DLD1 (cell line): ENCODE results near the gene TACO1.

Experiments
- in situ Hi-C: cut with HindIII; loops from 2 replicates; pipeline ENCODE4 v1.10.0; 2017; ENCODE audit warnings: low sequenced_read_pairs

The TACO1 gene

DNA sequence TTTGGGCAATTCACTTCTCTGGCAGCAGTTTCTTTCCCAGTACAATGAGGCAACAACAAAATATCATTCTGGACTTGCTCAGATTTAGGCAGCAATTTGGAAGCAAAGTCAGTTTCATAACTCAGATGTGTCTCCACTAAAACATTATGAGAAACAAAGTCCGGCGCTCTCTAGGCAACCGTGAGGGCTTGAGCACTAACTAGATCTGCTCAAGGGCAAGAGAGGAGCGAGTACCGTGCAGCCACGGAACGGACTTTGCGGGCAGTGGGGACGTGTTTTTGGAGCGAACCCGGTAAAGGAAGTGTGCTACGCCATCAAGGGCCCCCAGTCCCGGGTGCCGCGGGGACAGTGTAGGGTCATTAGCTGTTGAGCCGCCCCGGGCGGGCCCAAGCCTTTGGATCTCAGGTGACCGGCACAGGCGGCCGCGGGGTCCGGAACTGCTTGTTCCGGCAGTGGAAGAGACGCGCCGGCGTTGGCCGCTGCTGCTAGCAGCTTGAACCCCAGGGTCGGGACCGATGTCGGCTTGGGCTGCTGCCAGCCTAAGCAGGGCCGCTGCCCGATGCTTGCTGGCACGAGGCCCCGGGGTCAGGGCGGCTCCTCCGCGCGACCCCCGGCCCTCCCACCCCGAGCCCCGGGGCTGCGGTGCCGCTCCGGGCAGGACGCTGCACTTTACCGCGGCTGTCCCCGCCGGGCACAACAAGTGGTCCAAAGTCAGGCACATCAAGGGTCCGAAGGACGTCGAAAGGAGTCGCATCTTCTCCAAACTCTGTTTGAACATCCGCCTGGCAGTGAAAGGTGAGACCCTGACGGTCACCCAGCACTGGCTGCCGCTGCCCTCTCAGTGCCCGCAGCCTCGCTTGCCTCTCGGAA, at the start of gene TACO1:
Gene TACO1 (plus strand): TSS at position 327 of the 870 bp plus-strand sequence. CDS start 189 bp downstream, at position 516.
- in situ Hi-C loops, result no loop called here

- in situ Hi-C loops, result no loop called here
Observed at GRCh38 chr17:63552211-63552610, 48.5 kb upstream of the TACO1 start.

GRCh38 chr17:63555500-63556156, 45.1 kb upstream of the TACO1 start:
- in situ Hi-C loops, result no loop called here

GRCh38 chr17:63557416-63557815, 43.3 kb upstream of the TACO1 start:
- in situ Hi-C loops, result no loop called here

- in situ Hi-C loops, result no loop called here
Observed at GRCh38 chr17:63558441-63558840, 42.3 kb upstream of the TACO1 start.

DNA sequence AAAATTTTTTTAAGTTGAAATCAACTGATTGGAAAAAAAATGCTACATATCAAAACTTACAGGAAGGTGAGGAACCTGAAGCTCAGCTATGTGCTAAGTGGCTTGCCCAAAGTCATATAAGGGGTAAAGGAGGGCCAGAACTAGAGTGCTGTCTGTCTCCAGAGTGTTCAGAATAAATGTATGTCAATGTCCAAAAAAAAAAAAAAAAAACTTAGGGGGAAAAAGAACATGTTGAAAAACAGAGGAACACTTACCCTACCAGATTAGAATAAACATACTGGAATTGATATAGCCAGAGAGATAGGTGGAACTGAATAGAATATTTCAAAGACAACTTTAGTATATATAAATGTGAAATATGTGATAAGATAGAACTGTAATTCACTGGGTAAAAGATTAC, 38.9 kb upstream of the TACO1 start:
- in situ Hi-C loops, result no loop called here

DNA sequence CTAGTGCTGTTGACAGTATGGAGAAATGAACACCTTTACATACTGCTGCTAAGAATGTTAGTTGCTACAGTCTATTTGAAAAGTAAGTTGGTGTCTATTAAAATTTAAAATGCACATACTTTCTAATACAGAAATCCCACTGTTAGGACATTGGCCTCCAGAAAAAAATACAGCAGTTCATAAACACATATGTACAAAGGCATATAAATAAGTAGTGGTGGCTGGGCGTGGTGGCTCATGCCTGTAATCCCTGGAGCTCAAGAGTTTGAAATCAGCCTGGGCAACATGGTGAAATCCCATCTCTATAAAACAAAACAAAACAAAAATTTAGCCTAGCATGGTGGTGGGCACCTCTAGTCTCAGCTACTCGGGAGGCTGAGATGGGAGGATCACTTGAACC, 37.4 kb upstream of the TACO1 start:
- in situ Hi-C loops, result no loop called here

DNA sequence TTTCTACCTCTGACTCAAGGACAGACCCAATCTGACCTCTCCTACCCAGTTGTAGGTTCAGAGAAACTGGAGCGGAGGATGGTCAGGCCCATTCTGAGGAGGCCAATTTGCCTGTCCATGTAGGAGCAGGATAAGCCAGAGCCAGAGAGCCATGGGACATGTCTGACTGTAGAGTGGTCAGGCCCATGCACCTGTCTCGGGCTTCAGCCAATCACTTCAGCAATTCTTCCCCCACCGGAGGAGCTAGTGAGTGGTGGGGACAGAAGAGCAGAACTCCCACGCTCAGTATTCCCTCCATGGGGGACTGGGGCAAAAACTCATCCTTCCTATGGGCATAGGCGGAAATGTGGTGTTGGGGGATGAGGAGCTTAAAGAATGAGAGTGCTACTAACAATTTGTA, 36.1 kb upstream of the TACO1 start:
- in situ Hi-C loops, result no loop called here

DNA sequence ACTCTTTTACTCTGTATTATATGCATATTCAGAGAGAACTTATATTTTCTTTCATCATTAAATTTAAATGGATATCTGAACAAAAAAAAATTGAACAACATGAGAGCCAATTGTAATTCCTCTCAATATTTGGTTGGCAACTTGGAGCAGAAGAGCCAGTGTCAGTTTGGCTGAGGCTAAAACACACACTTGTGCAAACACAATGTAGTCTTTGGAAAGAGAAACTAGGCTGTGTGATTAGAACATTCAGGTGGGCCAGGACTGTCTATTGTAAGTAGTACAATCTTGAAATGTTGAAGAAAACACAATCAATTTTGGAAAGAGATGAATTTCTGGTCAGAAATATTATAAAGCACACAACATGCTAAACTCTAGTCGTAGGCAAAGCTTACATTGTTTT, 33.5 kb upstream of the TACO1 start:
- in situ Hi-C loops, result no loop called here

DNA sequence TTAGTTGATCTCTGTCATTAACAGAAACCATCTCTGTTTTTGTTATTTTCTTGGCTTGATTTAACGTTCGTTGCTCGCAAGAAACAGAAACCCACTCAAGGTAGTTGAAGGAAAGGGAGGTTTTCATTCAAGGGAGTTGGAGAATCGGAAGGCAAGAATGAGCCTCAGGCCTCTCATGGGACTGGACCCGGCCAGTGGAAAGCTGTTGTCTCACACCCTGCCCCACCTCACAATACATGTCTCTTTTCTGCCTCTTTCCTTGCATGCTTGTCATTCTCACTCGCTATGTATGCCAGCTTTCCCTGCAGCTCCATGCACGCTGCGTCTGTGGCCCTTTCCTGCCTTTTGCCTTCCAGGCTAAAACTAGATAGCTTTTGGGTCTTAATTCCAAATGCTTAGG, 32.1 kb upstream of the TACO1 start:
- in situ Hi-C loops, result no loop called here

DNA sequence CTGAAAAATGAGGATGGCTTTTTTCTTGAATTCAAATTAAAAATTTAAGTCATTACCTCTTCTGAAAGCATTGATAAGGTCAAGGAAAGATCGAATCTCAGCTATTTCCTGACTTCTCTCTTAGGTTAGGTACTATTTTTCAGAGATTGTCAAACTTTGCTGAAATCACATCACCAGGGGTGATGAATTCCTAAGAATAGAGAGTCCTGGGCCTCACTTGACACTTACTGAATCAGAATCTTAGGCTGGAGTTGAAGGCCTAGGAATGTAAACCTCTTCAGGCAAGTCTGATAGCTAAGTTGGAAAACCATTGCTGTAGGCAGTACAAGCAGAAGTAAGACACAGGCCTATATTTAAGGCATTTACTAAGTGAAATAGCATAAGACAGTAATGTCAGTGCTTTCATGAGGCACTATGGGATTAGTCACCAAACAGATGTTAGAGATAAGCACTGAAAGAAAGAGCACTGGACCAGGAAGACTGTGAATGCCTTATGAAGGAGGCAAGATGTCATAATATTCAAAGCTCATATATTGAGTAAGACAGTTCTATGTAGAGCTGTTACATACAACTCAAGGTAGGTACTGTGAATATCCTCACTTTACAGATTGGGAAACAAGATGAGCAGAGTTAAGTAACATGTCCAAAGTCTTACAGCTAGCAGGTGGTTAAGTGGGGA, 28.9 kb upstream of the TACO1 start:
- in situ Hi-C loops, result no loop called here

DNA sequence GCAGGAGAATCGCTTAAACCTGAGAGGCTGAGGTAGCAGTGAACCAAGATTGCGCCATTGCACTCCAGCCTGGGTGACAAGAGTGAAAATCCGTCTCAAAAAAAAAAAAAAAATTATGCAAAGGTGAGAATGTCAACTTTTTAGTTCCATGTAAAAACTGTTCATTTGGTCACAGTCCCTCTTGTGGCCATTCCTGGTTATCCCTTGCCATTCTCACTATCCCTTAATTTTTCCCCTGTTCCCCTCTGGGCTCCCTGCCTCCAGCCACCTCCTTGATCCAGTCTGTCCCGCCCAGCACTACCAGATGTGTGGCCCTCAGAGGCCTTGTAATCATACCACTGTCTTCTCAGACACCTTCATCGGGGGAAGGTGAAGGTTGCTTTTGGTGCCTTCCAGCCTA, 27.1 kb upstream of the TACO1 start:
- in situ Hi-C loops, result no loop called here

DNA sequence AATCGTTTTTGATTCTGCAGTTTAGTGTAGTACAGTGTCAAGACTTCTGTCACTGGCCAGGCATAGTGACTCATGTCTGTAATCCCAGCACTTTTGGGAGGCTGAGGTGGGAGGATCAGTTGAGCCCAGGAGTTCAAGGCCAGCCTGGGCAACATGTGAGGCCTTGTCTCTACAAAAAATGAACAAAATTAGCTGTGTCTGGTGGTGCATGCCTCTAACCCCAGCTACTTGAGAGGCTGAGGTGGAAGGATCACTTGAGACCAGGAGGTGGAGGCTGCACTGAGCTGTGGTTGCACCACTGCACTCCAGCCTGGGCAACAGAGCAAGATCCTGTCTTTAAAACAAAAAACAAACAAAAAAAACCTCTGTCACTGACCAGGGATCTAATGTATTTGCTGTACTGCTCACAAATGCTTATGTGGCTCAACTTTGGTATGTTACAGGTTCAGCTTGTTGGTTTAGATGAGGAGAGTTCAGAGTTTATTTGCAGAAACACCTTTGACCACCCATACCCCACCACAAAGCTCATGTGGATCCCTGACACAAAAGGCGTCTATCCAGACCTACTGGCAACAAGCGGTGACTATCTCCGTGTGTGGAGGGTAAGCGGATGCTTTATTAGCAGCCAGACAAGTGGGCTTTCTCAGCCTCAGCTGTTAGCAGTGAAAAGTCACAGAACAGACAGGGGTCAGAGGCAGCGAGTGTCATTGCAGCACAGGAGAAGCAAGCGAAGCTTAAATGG, 22.5 kb upstream of the TACO1 start:
- in situ Hi-C loops, result no loop called here

DNA sequence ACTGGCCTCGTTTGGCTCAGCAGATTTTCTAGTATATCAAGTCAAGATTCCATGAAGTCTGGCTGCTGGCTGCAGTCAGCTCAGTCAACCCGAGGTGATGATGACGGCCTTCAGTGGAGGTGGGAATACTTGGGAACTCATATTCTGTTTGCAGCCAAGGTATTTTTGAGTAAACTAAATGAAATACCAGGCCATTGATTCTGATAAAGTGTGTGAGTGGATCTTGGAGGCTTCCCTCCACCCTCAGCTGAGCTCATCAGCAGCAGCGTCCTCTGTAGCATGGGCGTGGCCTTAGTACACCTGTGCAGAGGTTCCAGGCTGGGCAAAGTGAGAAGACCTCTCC, 22.0 kb upstream of the TACO1 start:
- in situ Hi-C loops, result no loop called here

DNA sequence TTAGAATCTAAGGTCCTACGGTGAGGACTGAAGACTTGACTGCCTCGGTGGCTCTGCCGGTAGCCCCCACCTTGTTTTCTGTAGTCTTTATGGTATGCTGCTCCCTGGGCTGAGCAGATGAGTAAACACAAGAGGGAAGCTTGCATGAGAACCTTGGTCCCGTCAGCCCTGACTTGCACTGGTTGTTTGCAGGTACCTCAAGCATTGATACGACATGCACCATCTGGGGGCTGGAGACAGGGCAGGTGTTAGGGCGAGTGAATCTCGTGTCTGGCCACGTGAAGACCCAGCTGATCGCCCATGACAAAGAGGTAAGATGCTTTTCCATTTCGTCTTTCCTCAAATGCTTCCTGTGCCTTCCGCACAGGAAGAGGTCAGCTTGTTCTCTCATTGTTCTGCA, 21.1 kb upstream of the TACO1 start:
- in situ Hi-C loops, result no loop called here

DNA sequence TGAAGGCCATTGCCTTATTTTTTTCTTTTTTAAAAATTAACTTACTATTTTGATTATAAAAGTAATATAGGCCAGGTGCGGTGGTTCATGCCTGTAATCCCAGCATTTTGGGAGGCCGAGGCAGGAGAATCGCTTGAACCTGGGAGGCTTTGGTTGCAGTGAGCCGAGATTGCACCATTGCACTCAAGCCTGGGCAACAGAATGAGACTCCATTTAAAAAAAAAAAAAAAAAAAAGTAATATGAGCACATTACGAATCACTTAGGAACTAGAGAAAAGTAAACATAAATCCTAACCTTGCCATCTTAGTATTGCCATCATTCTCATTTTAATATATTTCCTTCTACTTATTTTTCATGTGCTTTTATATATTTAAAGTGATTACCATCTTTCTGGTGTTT, 12.9 kb upstream of the TACO1 start:
- in situ Hi-C loops, result no loop called here

GRCh38 chr17:63588797-63589196, 11.9 kb upstream of the TACO1 start:
- in situ Hi-C loops, result no loop called here

- in situ Hi-C loops, result no loop called here
Observed at GRCh38 chr17:63589646-63590045, 11.0 kb upstream of the TACO1 start.

DNA sequence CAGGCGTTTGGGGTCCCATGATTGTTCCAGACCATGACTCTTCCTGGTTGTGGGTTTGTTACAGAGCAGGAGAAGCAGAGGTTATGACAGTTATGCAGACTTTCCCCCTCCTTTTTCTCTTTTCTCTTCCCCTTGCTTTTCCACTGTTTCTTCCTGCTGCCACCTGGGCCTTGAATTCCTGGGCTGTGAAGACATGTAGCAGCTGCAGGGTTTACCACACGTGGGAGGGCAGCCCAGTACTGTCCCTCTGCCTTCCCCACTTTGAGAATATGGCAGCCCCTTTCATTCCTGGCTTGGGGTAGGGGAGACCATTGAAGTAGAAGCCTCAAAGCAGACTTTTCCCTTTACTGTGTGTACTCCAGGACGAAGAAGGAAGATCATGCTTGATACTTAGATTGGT, 7.9 kb upstream of the TACO1 start:
- in situ Hi-C loops, result no loop called here

DNA sequence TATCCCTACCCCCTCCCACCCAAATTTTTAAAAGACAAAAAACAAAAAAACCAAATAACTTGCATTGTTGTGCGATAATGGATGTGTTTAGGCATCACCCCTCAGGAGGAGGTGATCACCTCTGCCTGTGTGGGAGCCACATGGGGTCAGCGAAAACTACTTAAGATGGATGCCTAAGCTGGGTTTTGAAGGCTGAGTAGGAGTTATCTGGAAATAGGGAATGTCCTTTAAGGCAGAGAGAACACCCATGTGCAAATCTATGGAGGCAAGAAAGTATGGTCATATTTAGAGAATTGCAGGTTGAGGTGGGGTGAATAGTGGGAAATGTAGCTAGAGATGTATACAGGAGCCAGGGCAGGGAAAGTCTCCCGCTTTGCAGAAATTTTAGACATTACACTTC, 5.6 kb upstream of the TACO1 start:
- in situ Hi-C loops, result no loop called here

- in situ Hi-C loops, result no loop called here
Observed at GRCh38 chr17:63596856-63597586, 3.7 kb upstream of the TACO1 start.
